PC-3 (cell line): ENCODE results near the gene KIF6. TPM values are rescaled to one million over a fixed set of nuclear protein-coding genes. Genes with fewer than 3 reads are reported as not detected.

Experiments used
- ATAC-seq: fragments of 200-7000 bp; cut with Tn5 transposase; 2 replicates; pipeline ENCODE4 v1.9.1; 2020; ENCODE audit warnings: mild to moderate bottlenecking, moderate library complexity
- BruUV-seq: library from RNA; stranded (reverse); fragments of 400-500 nt; replicated peaks from 2 replicates; lab custom pipeline; 2021; lab: Mats Ljungman, UMichigan
- CTCF ChIA-PET: fragments of 300-600 bp; sonication (Branson Sonifier 250); formaldehyde crosslinking; loops from one replicate; lab custom pipeline; 2022; ENCODE audit warnings: antibody characterized with exemption; lab: Charles Lee
- POLR2A ChIA-PET: fragments of 300-600 bp; sonication (Branson Sonifier 250); formaldehyde crosslinking; loops from one replicate; lab custom pipeline; 2022; ENCODE audit warnings: antibody characterized with exemption; ENCODE audit not compliant: unreplicated experiment; lab: Charles Lee
- DNase-seq: peaks from one replicate; pipeline ENCODE4 v3.0.0-alpha.2; 2015
- H2AFZ ChIP-seq: fragments of 300-600 bp; sonication (generic); 2 replicates; pipeline ENCODE4 v1.6.0; 2016; ENCODE audit warnings: antibody characterized with exemption, low read length
- H3F3A ChIP-seq: fragments of 300-600 bp; sonication (generic); one replicate; pipeline ENCODE4 v1.6.0; 2017; ENCODE audit warnings: antibody characterized with exemption, low read length, control low read depth, mild to moderate bottlenecking; ENCODE audit not compliant: unreplicated experiment
- H3K27ac ChIP-seq: fragments of 300-600 bp; sonication (generic); 2 replicates; pipeline ENCODE4 v1.5.1; 2016; ENCODE audit warnings: mild to moderate bottlenecking, low read length
- H3K27me3 ChIP-seq: fragments of 300-600 bp; sonication (generic); 2 replicates; pipeline ENCODE4 v1.6.1; 2016; ENCODE audit warnings: low read length, mixed read lengths
- H3K36me3 ChIP-seq: fragments of 300-600 bp; sonication (generic); 2 replicates; pipeline ENCODE4 v1.6.1; 2016; ENCODE audit warnings: low read depth, mixed run types, low read length, mixed read lengths
- H3K4me1 ChIP-seq: fragments of 300-600 bp; sonication (generic); 2 replicates; pipeline ENCODE4 v1.5.1; 2016; ENCODE audit warnings: low read length; ENCODE audit not compliant: insufficient read depth
- H3K4me2 ChIP-seq: fragments of 300-600 bp; sonication (generic); 2 replicates; pipeline ENCODE4 v1.6.0; 2016; ENCODE audit warnings: low read length
- H3K4me3 ChIP-seq: fragments of 300-600 bp; sonication (generic); 2 replicates; pipeline ENCODE4 v1.5.1; 2016; ENCODE audit warnings: mild to moderate bottlenecking, low read length, mixed read lengths
- H3K79me2 ChIP-seq: fragments of 300-600 bp; sonication (generic); 2 replicates; pipeline ENCODE4 v1.6.1; 2017; ENCODE audit warnings: low read length, mixed read lengths
- H3K9ac ChIP-seq: fragments of 300-600 bp; sonication (generic); 2 replicates; pipeline ENCODE4 v1.6.0; 2016; ENCODE audit warnings: mild to moderate bottlenecking, low read length
- H3K9me2 ChIP-seq: fragments of 300-600 bp; sonication (generic); replicated peaks from 2 replicates; pipeline ENCODE4 v1.6.1; 2016; ENCODE audit warnings: mixed run types, low read length, mixed read lengths
- H3K9me3 ChIP-seq: fragments of 300-600 bp; sonication (generic); 2 replicates; pipeline ENCODE4 v1.6.1; 2016; ENCODE audit warnings: low read length, mixed read lengths
- H4K20me1 ChIP-seq: fragments of 300-600 bp; sonication (generic); 2 replicates; pipeline ENCODE4 v1.6.1; 2016; ENCODE audit warnings: low read length, mixed read lengths
- EZH2 ChIP-seq: fragments of 300-600 bp; sonication (generic); IDR thresholded peaks from one replicate; pipeline ENCODE4 v1.6.1; 2017; ENCODE audit warnings: antibody characterized with exemption, mild to moderate bottlenecking, low read length; ENCODE audit not compliant: unreplicated experiment
- EZH2phosphoT487 ChIP-seq: fragments of 300-600 bp; sonication (generic); IDR thresholded peaks from 2 replicates; pipeline ENCODE4 v1.6.1; 2018; ENCODE audit warnings: mild to moderate bottlenecking, antibody characterized with exemption, low read length, borderline replicate concordance
- intact Hi-C: fragments of 100-400 bp; cut with micrococcal nuclease; formaldehyde crosslinking; loops from 2 replicates; pipeline ENCODE4 v1.9.0; 2023
- total RNA-seq: library from RNA; depleted of rRNA; stranded (reverse); fragments of >200 nt; gene quantifications from 2 replicates; pipeline ENCODE4 v1.2.3, GENCODE V29; 2014
- TF ChIP-seq, protein P1 (sequence below): fragments of 300-600 bp; sonication (generic); conservative IDR thresholded peaks from 2 replicates; pipeline ENCODE4 v1.5.1; 2017; ENCODE audit warnings: antibody characterized with exemption, low read depth, mild to moderate bottlenecking, low read length

KIF6 gene
- total RNA-seq, 1 experiment from 2014 or later: 0.07 TPM

GRCh38 chr6:39350723-39351505 lies 374.3 kb downstream of the KIF6 start:
- no peak overlapping the region for H2AFZ ChIP-seq
- H4K20me1 ChIP-seq: no peaks in the 10 kb centered on the region
- no peaks in the 10 kb centered on the region for H3K4me1 ChIP-seq
- no peak overlapping the region for H3K4me3 ChIP-seq
- no peaks in the 10 kb centered on the region for H3K9me3 ChIP-seq
- ATAC-seq (no peak), DNase-seq (no peak)
- no peaks in the 10 kb centered on the region for H3K9me2 ChIP-seq
- BruUV-seq: no TSS peak
- H3K4me2 ChIP-seq: no peak overlapping the region
- H3K9ac ChIP-seq: no peak overlapping the region
- ChIA-PET POLR2A (no interaction called here), CTCF (no interaction called here)
- intact Hi-C loops: no loop called here
- TF ChIP-seq, protein P1, sequence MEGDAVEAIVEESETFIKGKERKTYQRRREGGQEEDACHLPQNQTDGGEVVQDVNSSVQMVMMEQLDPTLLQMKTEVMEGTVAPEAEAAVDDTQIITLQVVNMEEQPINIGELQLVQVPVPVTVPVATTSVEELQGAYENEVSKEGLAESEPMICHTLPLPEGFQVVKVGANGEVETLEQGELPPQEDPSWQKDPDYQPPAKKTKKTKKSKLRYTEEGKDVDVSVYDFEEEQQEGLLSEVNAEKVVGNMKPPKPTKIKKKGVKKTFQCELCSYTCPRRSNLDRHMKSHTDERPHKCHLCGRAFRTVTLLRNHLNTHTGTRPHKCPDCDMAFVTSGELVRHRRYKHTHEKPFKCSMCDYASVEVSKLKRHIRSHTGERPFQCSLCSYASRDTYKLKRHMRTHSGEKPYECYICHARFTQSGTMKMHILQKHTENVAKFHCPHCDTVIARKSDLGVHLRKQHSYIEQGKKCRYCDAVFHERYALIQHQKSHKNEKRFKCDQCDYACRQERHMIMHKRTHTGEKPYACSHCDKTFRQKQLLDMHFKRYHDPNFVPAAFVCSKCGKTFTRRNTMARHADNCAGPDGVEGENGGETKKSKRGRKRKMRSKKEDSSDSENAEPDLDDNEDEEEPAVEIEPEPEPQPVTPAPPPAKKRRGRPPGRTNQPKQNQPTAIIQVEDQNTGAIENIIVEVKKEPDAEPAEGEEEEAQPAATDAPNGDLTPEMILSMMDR: no peak
- TF ChIP-seq EZH2phosphoT487: no peak
- no peak for TF ChIP-seq EZH2
- peaks cover 27% of the 10 kb centered on the region for H3K27me3 ChIP-seq
- no peaks in the 10 kb centered on the region for H3K79me2 ChIP-seq
- H3K27ac ChIP-seq: no peak overlapping the region
- H3F3A ChIP-seq: no peaks in the 10 kb centered on the region
- no peaks in the 10 kb centered on the region for H3K36me3 ChIP-seq

- ATAC-seq (no peak), DNase-seq (no peak)
- H2AFZ ChIP-seq: no peak overlapping the region
- no peak overlapping the region for H3K4me2 ChIP-seq
- no peak overlapping the region for H3K27ac ChIP-seq
- H3K9ac ChIP-seq: no peak overlapping the region
- intact Hi-C loops: loop anchor here (5.0 to 10.0 kb wide), 2 partner anchors 1499 to 1966 kb away; no protein-coding TSS in a partner anchor
- TF ChIP-seq, protein P1: no peak
- TF ChIP-seq EZH2 (no peak), EZH2phosphoT487 (no peak)
- no peaks in the 10 kb centered on the region for H4K20me1 ChIP-seq
- POLR2A ChIA-PET: no interaction called here
- H3K36me3 ChIP-seq: no peaks in the 10 kb centered on the region
- no peak overlapping the region for H3K4me3 ChIP-seq
- no peaks in the 10 kb centered on the region for H3K9me2 ChIP-seq
- no peaks in the 10 kb centered on the region for H3K79me2 ChIP-seq
- H3K27me3 ChIP-seq: peaks cover 27% of the 10 kb centered on the region
- no peaks in the 10 kb centered on the region for H3K9me3 ChIP-seq
- CTCF ChIA-PET: no interaction called here
- no peaks in the 10 kb centered on the region for H3F3A ChIP-seq
- H3K4me1 ChIP-seq: no peaks in the 10 kb centered on the region
- no TSS peak for BruUV-seq
Measured at GRCh38 chr6:39348740-39349139, 376.5 kb downstream of the KIF6 start.
